Astrocyte (in vitro differentiated cells and primary cell): ENCODE results near the gene NELFB.

Source experiments
- CTCF ChIP-seq: IDR thresholded peaks from 2 replicates; pipeline ENCODE4 v1.5.1; 2011; ENCODE audit warnings: low read depth, mild to moderate bottlenecking, inconsistent platforms, low read length, moderate library complexity; ENCODE audit not compliant: insufficient read depth
- EZH2 ChIP-seq: IDR thresholded peaks from 2 replicates; pipeline ENCODE4 v1.6.1; 2012; ENCODE audit warnings: mild to moderate bottlenecking, low read length, inconsistent platforms; ENCODE audit not compliant: insufficient read depth

GRCh38 chr9:137243626-137244485 lies 11.3 kb upstream of the NELFB start:
- TF ChIP-seq EZH2 (no peak), CTCF (no peak)
